GM18507 (cell line): ENCODE measurements around the gene SLC9A8.

Source experiments
- DNase-seq: peaks from one replicate; pipeline ENCODE4 v3.0.0; 2011; ENCODE audit warnings: low read depth; ENCODE audit not compliant: insufficient read length; ENCODE audit errors: extremely low spot score
- FAIRE-seq: peaks from 2 replicates; lab custom pipeline; 2011; peaks lifted over from hg19 to GRCh38; lab: Jason Lieb, UNC

Gene SLC9A8

DNA sequence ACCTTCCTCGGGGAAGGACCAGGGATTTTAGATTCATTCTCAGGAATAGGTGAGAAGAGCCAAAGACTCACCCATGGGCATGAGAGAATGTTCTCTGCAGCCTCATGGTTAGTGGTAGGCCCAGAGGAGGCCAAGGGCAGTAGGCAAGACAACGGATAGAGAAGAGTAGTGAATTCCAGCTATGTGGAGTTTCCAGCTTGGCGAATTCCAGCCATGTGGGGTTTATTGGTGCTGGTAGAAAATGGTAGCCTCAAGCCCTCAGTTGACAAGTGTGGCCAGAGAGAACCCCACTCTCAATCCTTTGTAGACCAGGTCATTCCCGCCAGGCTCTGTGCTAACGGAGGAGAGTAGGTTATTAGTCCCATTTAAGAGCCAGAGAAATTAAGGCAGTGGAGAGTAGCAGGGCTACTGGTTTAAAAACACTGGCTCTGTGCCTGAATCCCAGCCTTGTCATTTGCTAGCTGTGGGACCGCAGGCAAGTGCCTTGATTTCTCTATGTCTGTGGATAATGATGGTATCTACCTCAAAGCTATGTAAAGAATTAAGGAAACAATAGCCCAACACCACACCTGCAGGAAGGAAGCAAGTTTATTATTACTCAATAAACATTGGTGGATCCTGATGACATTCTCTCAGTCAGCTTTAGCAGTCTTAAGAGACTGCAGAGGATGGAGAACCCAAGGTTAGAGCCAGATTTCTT, 2.0 kb upstream of the SLC9A8 start:
- FAIRE-seq (no peak), DNase-seq (no peak)

GRCh38 chr20:49811825-49812506, 662 bp upstream of the SLC9A8 start:
- DNase-seq: no peak
- FAIRE-seq: no peak

- DNase-seq: no peak
Measured at GRCh38 chr20:49813305-49813974, 812 bp downstream of the SLC9A8 start.

GRCh38 chr20:49814057-49814694, 1.5 kb downstream of the SLC9A8 start:
- FAIRE-seq: no peak

More at GRCh38 chr20:49813305-49813974, 812 bp downstream of the SLC9A8 start:
- no peak for FAIRE-seq

GRCh38 chr20:49818816-49819215, 6.2 kb downstream of the SLC9A8 start:
- DNase-seq: no peak
- FAIRE-seq: no peak

More at GRCh38 chr20:49814057-49814694, 1.5 kb downstream of the SLC9A8 start:
- no peak for DNase-seq

- DNase-seq (no peak), FAIRE-seq (no peak)
Measured at GRCh38 chr20:49819702-49820101, 7.1 kb downstream of the SLC9A8 start.

GRCh38 chr20:49821381-49821780, 8.8 kb downstream of the SLC9A8 start:
- FAIRE-seq (no peak), DNase-seq (no peak)

DNA sequence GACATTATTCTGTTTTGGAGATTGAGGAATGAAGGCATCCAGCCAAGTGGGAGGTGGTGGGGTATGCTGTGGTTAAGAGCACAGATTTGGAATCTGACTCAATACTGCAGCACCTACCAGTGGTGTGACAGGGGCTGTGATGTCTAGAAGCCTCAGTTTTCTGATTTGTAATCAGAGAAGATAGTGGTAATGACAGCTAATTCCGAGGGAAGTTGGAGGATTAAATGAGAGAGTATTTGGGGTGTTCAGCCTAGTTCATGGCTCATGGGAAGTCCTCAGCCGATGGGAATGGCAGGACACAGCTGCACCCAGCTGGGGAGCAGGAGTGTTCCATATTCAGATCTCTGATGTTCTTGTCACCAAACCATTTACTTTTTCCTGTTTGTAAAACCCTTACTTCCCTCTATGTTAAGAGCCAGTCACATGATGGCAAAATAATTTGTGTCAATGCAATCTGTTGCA, 9.3 kb downstream of the SLC9A8 start:
- DNase-seq (no peak), FAIRE-seq (no peak)

GRCh38 chr20:49823152-49823847, 10.7 kb downstream of the SLC9A8 start:
- no peak for DNase-seq

DNA sequence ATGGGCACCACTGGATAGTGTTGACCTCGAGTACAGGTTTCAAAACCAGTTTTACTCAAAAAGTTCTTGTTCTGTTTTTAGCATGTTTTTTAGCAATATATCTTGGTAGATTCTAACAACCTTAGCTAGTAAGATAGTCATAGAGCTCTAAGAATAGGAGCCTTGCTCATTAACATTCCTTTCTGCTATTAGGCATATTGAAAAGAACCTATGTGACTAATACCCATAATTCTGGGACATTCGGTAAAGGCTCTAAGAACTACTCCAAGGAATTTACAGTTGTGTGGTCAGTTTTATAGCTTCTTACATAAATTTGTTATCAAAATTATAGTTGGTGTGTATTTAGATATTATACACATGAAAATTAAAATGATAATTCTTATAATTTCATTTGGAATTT, 11.6 kb downstream of the SLC9A8 start:
- FAIRE-seq: no peak
- DNase-seq: no peak

More at GRCh38 chr20:49823152-49823847, 10.7 kb downstream of the SLC9A8 start:
- peak; percentile 26 for FAIRE-seq

- DNase-seq (no peak), FAIRE-seq (no peak)
Measured at GRCh38 chr20:49825521-49826033, 12.9 kb downstream of the SLC9A8 start.

DNA sequence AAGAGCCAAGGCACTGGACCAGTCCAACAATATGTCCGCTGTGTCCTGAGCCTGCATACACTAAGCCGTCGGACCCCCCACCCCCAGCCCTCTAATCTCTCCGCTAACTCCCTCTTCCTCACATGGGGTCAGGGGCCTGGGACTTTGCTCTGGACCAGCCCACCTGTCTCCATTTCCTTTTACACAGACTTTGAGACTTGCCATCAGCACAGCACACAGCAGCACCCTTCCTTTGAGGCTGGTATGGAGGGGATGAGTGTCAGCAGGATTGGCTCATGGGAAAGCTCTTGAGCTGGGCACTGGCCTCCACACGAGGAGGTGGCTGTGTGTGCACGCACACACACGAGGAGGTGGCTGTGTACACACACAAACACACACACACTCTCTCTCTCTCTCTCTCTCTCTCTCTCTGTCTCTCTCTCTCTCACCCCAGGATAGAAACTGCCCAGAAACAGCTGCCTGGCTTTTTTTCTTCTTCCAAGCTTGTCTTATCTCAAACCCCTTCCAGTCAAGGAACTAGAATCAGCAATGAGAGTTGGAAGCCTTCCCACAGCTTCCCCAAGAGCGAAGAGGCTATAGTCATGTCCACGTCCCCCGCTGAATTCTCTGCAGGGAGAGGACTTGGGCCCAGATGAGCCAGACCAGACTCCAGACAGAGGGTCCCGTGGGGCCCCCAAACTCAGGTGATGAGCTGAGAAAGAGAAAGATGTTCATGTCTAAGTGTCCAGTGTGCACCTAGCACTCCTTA, 18.6 kb downstream of the SLC9A8 start:
- DNase-seq (no peak), FAIRE-seq (no peak)

- no peak for DNase-seq
Measured at GRCh38 chr20:49831770-49832631, 19.4 kb downstream of the SLC9A8 start.

GRCh38 chr20:49832632-49833327, 20.2 kb downstream of the SLC9A8 start:
- DNase-seq (no peak), FAIRE-seq (no peak)

More at GRCh38 chr20:49831770-49832631, 19.4 kb downstream of the SLC9A8 start:
- FAIRE-seq: no peak

DNA sequence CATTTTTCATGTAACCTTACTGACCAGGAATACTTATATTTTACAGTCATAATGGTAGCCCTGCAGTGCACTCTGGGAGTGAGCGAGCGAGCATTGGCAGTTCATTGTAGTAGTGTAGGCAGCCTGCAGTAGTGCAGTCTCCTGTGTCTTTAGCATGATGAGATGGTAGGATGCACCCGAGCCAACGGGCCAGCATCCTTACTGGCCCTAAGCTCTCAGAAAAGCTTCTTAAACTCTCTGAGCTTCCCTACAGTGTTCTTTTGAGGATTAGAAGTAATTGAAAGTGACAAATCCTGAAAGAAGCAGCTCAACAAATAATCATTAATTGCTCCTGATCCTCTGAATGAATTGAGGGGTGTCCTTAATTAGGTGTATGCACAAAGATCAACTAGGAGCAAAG, 20.9 kb downstream of the SLC9A8 start:
- no peak for FAIRE-seq

GRCh38 chr20:49835031-49835430, 22.4 kb downstream of the SLC9A8 start:
- no peak for DNase-seq
- no peak for FAIRE-seq

More for the DNA sequence above, 20.9 kb downstream of the SLC9A8 start:
- no peak for DNase-seq

- FAIRE-seq: no peak
- no peak for DNase-seq
Measured at GRCh38 chr20:49838546-49838945, 25.9 kb downstream of the SLC9A8 start.
